Stimulated activated CD8-positive, alpha-beta memory T cell treated with anti-CD3 and anti-CD28 coated beads, Interleukin-12 subunit alpha, Interleukin-12 subunit beta, amount 100 ng/mL, for 24 hours (primary cell): ENCODE measurements around the gene MKNK2.
"Not testable (repeated sequence)": the region's sequence is repeated elsewhere in the genome, so short reads cannot be mapped to it uniquely, and the experiment has no call there.

ENCODE experiments used
- DNase-seq: peaks from one replicate; pipeline ENCODE4 v3.0.0-alpha.2; 2020; ENCODE audit errors: extremely low read depth

Gene MKNK2

GRCh38 chr19:2044709-2045500 is 6.1 kb downstream of the MKNK2 start:
- DNase-seq = no peak

GRCh38 chr19:2043961-2044708 is 6.9 kb downstream of the MKNK2 start:
- DNase-seq = no peak

DNA sequence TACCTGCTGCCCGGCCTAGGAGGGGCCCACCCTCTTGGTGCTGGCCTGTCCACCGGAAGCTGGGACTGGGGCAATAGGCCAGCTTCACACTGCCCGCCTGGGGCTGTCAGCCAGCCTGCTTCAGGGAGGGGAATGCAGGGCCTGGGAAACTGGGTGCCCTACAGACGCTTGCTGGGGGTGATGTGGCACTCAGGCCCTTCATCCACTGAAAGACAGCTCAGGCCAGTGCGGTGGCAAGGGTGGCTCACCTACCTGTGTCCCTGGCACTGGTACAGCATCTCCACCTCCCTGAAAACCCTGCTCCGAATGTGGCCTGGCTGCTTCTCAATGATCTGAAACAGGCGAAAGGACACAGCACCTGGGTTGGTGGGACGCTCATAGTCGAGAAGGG is 7.8 kb downstream of the MKNK2 start:
- no peak for DNase-seq

GRCh38 chr19:2042485-2043250 is 8.4 kb downstream of the MKNK2 start:
- no peak for DNase-seq

DNA sequence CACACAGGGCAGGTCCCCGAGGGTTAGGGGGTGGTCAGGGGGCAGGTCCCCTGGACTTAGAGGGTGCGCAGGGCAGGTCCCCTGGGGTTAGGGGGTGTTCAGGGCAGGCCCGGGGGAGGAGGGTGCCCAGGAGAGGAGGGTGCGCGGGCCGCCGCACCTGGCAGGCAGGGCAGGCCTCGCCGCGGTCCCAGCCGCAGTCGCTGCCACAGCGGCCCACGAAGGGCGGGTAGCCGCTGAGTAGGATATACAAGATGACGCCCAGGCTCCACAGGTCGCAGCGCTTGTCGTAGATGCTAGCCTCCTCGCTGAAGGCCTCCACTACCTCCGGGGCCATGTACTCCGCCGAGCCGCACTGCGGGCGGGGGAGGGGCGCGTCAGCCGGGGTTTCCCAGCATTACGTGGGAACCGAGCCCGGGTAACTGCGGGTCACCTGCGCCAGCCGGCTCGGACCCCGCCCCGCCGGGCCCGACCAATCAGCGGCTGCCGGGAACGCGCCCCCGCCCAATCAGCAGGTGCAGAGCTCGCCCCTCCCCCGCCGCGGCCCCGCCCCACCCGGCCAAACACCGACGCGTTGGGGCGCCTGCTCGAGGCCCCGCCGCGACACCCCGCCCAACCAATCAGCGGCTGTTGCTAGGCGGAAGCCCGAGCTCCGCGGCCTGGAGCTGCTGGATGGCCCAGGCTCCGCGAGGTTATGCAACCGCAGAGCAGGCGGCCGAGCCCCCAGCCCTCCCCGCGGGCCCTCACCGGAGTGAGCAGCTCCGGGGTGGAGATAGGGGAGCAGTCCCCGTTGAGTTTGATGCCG is 9.2 kb downstream of the MKNK2 start:
- DNase-seq = peak; percentile 98

- no peak for DNase-seq
These were observed 9.7 kb downstream of the MKNK2 start for GRCh38 chr19:2041433-2041682.

DNA sequence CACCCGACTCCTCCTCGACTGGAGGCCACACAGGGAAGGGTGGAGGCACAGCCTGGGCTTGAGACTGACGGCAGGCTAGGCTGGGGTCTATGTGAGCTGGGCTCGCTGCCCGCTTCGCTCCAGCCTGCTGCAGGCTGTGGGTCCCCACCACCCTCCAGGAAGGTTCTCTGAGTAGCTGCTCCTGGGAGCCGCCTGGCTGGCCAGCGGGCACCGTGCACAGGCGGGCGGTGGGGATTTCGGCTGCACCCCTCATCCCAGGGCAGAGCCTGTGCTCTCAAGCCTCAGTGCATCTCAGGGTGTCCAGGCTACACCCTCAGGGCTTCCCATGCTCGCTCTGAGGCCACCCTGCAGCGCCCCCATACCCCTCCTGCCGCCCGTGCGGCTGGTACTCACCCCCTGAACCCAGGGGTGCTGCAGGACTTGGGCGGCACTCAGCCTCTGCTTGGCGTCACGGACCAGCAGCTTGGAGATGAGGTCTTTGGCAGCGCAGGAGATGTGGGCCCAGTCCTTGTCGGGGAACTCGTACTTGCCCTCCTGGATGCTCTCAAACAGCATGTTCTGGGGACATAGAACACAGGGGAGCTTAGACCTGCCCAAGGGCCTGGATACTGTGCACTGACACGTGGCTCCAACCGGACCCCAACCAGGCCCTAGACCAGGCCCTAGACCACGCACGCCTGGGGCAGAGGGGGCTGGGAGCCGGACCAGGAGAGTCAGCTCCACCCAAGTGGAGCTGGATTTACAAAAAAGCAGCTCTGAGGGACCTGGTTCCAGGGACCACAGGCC is 10.2 kb downstream of the MKNK2 start:
- no peak for DNase-seq

DNA sequence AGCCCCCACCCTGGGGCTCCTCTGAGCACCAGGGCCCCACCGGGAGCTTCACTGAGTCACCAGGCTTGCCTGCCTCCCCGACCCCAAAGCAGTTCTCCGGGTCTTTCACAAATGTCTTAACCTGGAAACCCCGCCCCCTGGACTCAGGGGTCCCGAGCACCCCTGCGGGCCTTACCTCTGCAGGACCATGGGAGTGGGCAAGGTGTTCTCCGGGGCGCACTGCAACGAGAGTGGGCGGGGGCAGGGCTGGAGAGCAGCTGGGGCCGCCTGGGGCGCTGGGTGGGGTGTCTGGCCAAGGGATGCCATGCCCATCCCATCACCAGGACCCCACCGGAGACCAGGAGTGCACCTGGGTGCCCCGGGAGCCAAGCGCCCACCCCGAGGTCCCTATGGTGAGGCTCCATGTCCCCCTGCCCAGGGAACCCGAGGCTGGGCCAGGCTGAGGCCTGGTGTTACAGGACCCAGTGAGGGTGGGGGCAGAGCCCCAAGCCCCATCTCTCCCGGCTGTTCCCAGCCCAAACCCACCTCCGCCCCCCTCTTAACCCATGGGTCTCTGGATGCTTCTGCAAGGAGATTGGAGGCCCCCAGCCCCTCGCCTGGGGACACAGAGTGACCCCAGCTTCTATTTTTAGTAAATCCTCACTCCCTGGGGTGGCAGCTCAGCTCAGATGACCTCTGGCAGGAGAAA is 10.9 kb downstream of the MKNK2 start:
- DNase-seq = no peak

GRCh38 chr19:2039089-2039958 is 11.7 kb downstream of the MKNK2 start:
- no peak for DNase-seq

GRCh38 chr19:2038284-2039088 is 12.6 kb downstream of the MKNK2 start:
- DNase-seq = no peak

DNA sequence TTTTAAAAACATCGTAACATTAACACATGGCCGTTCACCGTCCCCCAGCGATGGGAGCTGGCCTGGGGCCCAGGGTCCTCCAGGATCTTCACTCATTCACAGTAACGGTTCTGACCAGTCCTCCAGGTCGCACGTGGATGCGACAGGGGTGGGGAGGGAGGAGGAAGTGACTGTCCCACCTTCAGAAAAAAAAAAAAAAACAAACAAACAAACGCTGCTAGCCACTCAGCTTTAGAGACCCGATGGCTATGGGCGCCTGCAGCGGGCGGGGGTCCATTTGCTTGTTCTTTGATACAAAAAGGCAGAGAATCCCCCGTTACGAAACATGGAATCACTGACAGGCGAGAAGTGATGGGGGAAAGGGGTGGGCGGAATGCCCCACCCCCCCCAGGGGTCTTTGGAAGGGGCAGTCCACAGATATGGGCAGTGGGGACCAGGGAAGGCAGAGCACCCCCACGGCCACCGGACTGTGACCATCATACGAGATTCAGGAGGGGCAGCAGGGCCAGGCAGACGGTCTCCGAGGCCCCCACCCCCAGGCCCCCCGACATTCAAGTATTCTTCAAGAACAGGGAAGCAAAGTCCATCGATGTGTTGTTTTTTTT is 13.3 kb downstream of the MKNK2 start:
- DNase-seq = no peak

GRCh38 chr19:2036424-2036823 is 14.6 kb downstream of the MKNK2 start:
- no peak for DNase-seq

DNA sequence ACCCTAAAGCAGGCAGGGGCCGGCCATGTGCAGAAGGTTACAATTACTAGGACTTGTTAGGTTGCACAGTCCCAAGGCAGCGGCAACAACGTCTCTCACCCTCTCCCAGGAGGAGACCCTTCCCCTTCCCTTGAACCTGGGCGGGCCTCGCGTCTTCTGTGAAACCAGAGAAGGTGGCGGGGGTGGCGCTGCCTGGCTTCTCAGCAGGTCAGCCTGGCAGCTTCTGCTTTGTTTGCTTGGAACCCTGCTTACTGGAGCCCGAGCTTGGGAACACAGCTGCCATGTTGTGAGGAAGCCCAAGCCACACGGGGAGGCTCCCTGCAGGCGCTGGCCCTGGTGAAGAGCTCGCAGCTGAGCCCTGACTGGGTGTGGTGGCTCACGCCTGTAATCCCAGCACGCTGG is 15.5 kb downstream of the MKNK2 start:
- DNase-seq = no peak

DNA sequence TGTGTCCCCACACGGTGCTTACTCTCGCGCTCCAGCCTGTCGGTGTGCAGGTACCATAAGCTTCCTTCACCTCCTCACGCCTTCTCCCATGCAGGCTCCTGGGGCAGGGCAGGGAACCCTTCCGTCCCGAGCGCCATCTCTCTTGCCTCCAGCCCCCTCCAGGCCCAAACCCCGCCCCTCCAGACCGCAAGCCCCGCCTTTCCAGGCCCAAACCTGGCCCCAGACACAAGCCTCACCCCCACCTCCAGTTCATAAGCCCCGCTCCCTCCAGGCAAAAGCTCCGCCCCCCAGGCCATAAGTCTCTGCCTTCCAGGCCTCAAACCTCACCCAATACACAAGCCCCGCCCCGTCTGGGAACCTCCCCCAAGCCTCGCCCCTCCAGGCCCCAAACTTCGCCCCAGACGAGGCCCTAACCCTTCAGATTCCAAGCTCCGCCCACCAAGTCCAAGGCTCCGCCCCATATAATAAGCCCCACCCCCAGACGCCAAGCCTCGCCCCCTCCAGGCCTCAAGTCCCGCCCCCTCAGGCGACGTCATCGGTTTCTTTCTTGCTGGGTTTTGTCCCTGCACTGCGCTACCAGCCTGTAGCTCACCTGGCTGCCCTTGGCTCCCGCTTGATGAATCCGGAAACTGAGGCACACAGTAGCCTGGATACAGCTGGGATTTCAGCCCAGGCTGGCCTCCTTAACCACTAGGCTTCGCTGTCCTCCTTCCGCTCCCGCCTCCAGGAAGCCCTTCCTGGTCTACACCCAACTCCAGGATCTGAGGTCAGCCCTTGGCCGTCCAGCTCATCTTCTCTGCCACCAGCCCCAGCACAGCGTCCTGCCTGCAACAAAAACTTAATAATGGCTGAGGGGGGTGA is 16.1 kb downstream of the MKNK2 start:
- DNase-seq = peak; percentile 39

DNA sequence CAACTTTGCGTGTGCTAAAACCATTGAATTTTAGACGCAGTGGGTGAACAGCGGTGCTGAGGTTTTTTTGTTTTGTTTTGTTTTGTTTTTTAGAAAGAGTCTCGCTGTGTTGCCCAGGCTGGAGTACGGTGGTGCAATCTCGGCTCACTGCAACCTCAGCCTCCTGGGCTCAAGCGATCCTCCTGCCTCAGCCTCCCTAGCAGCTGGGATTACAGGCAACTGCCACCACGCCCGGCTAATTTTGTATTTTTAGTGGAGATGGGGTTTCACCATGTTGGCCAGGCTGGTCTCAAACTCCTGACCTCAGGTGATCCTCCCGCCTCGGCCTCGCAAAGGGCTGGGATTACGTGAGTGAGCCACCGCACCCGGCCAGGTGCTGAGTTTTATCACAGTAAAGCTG is 16.8 kb downstream of the MKNK2 start:
- not testable (repeated sequence) for DNase-seq

DNA sequence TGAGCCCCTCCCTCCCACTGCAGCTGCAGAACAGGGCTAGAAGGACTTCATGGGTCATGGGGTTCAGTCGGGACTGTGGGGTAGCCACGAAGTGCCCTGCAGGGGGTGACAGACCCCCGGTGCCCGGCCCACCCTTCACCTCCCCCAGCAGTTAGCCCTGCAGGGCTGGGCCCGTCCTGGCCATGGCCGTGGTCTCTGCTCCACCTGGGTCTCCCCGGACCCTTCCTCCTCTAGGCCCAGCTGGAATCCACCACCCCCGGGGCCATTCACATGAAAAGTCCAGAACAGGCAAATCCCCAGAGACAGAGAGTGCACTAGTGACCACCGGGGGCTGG is 17.3 kb downstream of the MKNK2 start:
- DNase-seq = no peak

- no peak for DNase-seq
These were observed 17.8 kb downstream of the MKNK2 start for GRCh38 chr19:2033115-2033824.
